Measurements from ENCODE around the gene ZACN. TPM values are rescaled to one million over a fixed set of nuclear protein-coding genes. Genes with fewer than 3 reads are reported as not detected.

The ZACN gene
- total RNA-seq, 1 experiment from 2014 or later: not detected

GRCh38 chr17:76106703-76107102, 27.7 kb downstream of the ZACN start:
- H3K36me3 ChIP-seq: peaks cover 6% of the 10 kb centered on the region
- no peaks in the 10 kb centered on the region for H3K27me3 ChIP-seq
- no peak overlapping the region for H3K4me3 ChIP-seq
- no peaks in the 10 kb centered on the region for H3K9me3 ChIP-seq
- DNase-seq: no peak

- Histone ChIP-seq H3K36me3 (no peaks in the 10 kb centered on the region; the same call in 1 of the 2 replicates), H3K9me3 (no peaks in the 10 kb centered on the region), H3K27me3 (no peaks in the 10 kb centered on the region), H3K4me3 (no peak overlapping the region)
- no peak for DNase-seq
Measured at GRCh38 chr17:76107509-76107908, 28.5 kb downstream of the ZACN start.

- H3K4me3 ChIP-seq: no peak overlapping the region
- no peaks in the 10 kb centered on the region for H3K9me3 ChIP-seq
- DNase-seq: no peak
- H3K36me3 ChIP-seq: no peaks in the 10 kb centered on the region
- H3K27me3 ChIP-seq: no peaks in the 10 kb centered on the region; the same call in 1 of the 2 replicates
Measured at GRCh38 chr17:76111956-76112355, 33.0 kb downstream of the ZACN start.

GRCh38 chr17:76115138-76115754, 36.3 kb downstream of the ZACN start:
- DNase-seq: no peak
- H3K27me3 ChIP-seq: no peaks in the 10 kb centered on the region; the same call in 1 of the 2 replicates
- H3K36me3 ChIP-seq: no peaks in the 10 kb centered on the region
- no peaks in the 10 kb centered on the region for H3K9me3 ChIP-seq
- no peak overlapping the region for H3K4me3 ChIP-seq

GRCh38 chr17:76119409-76120371, 40.7 kb downstream of the ZACN start:
- no peak for DNase-seq
- Histone ChIP-seq H3K27me3 (no peaks in the 10 kb centered on the region), H3K9me3 (no peaks in the 10 kb centered on the region), H3K4me3 (no peak overlapping the region), H3K36me3 (no peaks in the 10 kb centered on the region)

GRCh38 chr17:76120658-76121008, 41.7 kb downstream of the ZACN start:
- Histone ChIP-seq H3K9me3 (no peaks in the 10 kb centered on the region), H3K4me3 (no peak overlapping the region), H3K36me3 (no peaks in the 10 kb centered on the region), H3K27me3 (no peaks in the 10 kb centered on the region; the same call in 1 of the 2 replicates)
- DNase-seq: no peak

- Histone ChIP-seq H3K9me3 (no peaks in the 10 kb centered on the region), H3K27me3 (no peaks in the 10 kb centered on the region; the same call in 1 of the 2 replicates), H3K4me3 (no peak overlapping the region), H3K36me3 (no peaks in the 10 kb centered on the region)
- DNase-seq: no peak
Measured at GRCh38 chr17:76121932-76122430, 43.0 kb downstream of the ZACN start.

GRCh38 chr17:76122431-76123190, 43.6 kb downstream of the ZACN start:
- Histone ChIP-seq H3K9me3 (no peaks in the 10 kb centered on the region), H3K36me3 (no peaks in the 10 kb centered on the region), H3K4me3 (no peak overlapping the region), H3K27me3 (no peaks in the 10 kb centered on the region; the same call in 1 of the 2 replicates)
- DNase-seq: no peak

- Histone ChIP-seq H3K9me3 (no peaks in the 10 kb centered on the region), H3K36me3 (no peaks in the 10 kb centered on the region), H3K4me3 (no peak overlapping the region), H3K27me3 (no peaks in the 10 kb centered on the region; the same call in 1 of the 2 replicates)
- no peak for DNase-seq
Measured at GRCh38 chr17:76123191-76123499, 44.2 kb downstream of the ZACN start.

- Histone ChIP-seq H3K36me3 (no peaks in the 10 kb centered on the region), H3K27me3 (no peaks in the 10 kb centered on the region; the same call in 1 of the 2 replicates), H3K4me3 (no peak overlapping the region), H3K9me3 (no peaks in the 10 kb centered on the region)
- DNase-seq: no peak
Measured at GRCh38 chr17:76123749-76124581, 45.0 kb downstream of the ZACN start.

- no peak for DNase-seq
- Histone ChIP-seq H3K27me3 (no peaks in the 10 kb centered on the region; the same call in 1 of the 2 replicates), H3K4me3 (no peak overlapping the region), H3K36me3 (no peaks in the 10 kb centered on the region), H3K9me3 (no peaks in the 10 kb centered on the region)
Measured at GRCh38 chr17:76124582-76125390, 45.8 kb downstream of the ZACN start.

GRCh38 chr17:76125391-76125675, 46.4 kb downstream of the ZACN start:
- no peaks in the 10 kb centered on the region for H3K9me3 ChIP-seq
- no peaks in the 10 kb centered on the region for H3K36me3 ChIP-seq
- no peak for DNase-seq
- no peaks in the 10 kb centered on the region; the same call in 1 of the 2 replicates for H3K27me3 ChIP-seq
- H3K4me3 ChIP-seq: no peak overlapping the region

GRCh38 chr17:76125922-76126321, 46.9 kb downstream of the ZACN start:
- Histone ChIP-seq H3K4me3 (no peak overlapping the region), H3K36me3 (no peaks in the 10 kb centered on the region), H3K27me3 (no peaks in the 10 kb centered on the region; the same call in 1 of the 2 replicates), H3K9me3 (no peaks in the 10 kb centered on the region)
- no peak for DNase-seq

- Histone ChIP-seq H3K27me3 (no peaks in the 10 kb centered on the region; the same call in 1 of the 2 replicates), H3K36me3 (no peaks in the 10 kb centered on the region), H3K4me3 (no peak overlapping the region), H3K9me3 (no peaks in the 10 kb centered on the region)
- DNase-seq: no peak
Measured at GRCh38 chr17:76130473-76130872, 51.5 kb downstream of the ZACN start.

- Histone ChIP-seq H3K4me3 (no peak overlapping the region), H3K36me3 (no peaks in the 10 kb centered on the region), H3K27me3 (no peaks in the 10 kb centered on the region), H3K9me3 (no peaks in the 10 kb centered on the region)
- no peak for DNase-seq
Measured at GRCh38 chr17:76131051-76131691, 52.2 kb downstream of the ZACN start.
